ENCODE data around the gene MINPP1.
"Not testable (repeated sequence)": the region's sequence is repeated elsewhere in the genome, so short reads cannot be mapped to it uniquely, and the experiment has no call there.

- not testable (repeated sequence) for TF ChIP-seq YY1 (IDR thresholded peaks at IDR 0.05; ENCODE audit: insufficient read depth, insufficient read length); ZNF274 (IDR thresholded peaks at IDR 0.05; ENCODE audit: low read depth, low read length); SUZ12 (IDR thresholded peaks at IDR 0.05; ENCODE audit: extremely low read depth, insufficient read depth, insufficient read length)
These were observed 88.2 kb downstream of the MINPP1 start for GRCh38 chr10:87592920-87593319.
